GM12878 (cell line): Measurements from ENCODE around the gene CIAO2B.

Experiments used
- CTCF ChIP-seq, 3 experiments: IDR thresholded peaks in 2 of 3; conservative IDR thresholded peaks in 1 of 3; 2 replicates each; pipeline ENCODE4 v1.5.1; 2011; ENCODE audit warnings: low read depth in 3 of 3, low read length in 3 of 3, mild to moderate bottlenecking in 3 of 3, control low read depth in 2 of 3, moderate library complexity in 2 of 3, inconsistent platforms in 1 of 3, mixed read lengths in 1 of 3; ENCODE audit not compliant: control insufficient read depth in 2 of 3, insufficient read depth in 1 of 3; ENCODE audit errors: extremely low read depth in 1 of 3
- POU2F2 ChIP-seq: IDR thresholded peaks from 3 replicates; pipeline ENCODE4 v1.6.1; 2011; ENCODE audit warnings: low read depth, mild to moderate bottlenecking, low read length, borderline replicate concordance
- SRF ChIP-seq, 2 experiments: IDR thresholded peaks; 2 replicates each; pipeline ENCODE4 v1.6.1; 2011; ENCODE audit warnings: low read depth in 2 of 2, low read length in 2 of 2, mild to moderate bottlenecking in 1 of 2, moderate library complexity in 1 of 2
- TAF1 ChIP-seq: IDR thresholded peaks from 2 replicates; pipeline ENCODE4 v1.6.1; 2011; ENCODE audit warnings: mild to moderate bottlenecking, low read depth, low read length, borderline replicate concordance
- ZZZ3 ChIP-seq: IDR thresholded peaks from 2 replicates; pipeline ENCODE4 v1.6.1; 2011; ENCODE audit warnings: low read depth; ENCODE audit not compliant: control insufficient read depth, insufficient read length

DNA sequence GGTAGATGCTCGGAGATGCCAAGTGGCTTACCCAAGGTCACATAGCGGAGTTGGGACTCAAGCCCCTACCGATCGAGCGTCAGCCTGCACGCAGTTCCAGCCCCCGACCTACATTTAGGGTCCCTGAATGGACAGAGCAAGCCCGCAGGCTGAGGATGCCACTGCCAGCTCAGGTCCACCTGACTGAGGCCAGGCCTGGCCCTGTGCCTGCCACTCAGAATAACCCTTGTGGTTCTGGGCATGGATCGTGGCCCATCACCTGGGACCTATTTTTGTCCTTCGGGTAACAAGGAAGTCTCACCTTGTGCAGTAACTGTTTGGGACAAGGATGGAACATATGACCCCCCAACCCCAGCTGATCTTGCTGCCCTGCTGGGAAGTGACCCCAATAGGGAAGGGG lies 32.6 kb downstream of the CIAO2B start:
- TF ChIP-seq POU2F2 (no peak), TAF1 (no peak), CTCF (IDR thresholded peaks at IDR 0.05 in 2 of 3, conservative IDR thresholded peaks at IDR 0.05 in 1 of 3; ENCODE audit: control insufficient read depth in 2 of 3, extremely low read depth in 1 of 3, insufficient read depth in 1 of 3, low read depth in 3 of 3, low read length in 3 of 3) (no peak), ZZZ3 (no peak), SRF (IDR thresholded peaks at IDR 0.05; ENCODE audit: low read depth in 2 of 2, low read length in 2 of 2) (no peak)
